ENCODE data around the gene PTK7.

PTK7 gene

DNA sequence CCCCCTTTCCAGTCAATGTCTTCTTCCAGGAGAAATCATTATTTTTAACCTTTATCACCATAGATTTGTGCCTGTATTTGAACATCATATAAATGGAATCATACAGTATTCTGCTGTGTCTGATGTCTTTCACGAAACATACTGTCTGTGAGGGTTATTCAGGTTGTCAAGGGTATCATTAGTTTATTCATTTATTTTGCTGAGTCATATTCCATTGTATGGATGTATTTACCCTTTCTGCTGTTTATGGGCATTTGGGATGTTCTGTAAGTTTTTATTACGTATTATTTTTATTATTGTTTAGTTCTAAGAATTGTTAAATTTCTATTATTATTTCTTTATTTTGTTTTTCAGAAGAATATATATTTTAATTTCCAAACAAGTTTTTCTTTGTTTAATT, 131.2 kb downstream of the PTK7 start:
- Histone ChIP-seq H3K9ac (ENCODE audit: low read length) (no peak overlapping the region), H3K27me3 (ENCODE audit: low read depth, low read length) (no peaks in the 10 kb centered on the region), H3K79me2 (ENCODE audit: low read length) (no peaks in the 10 kb centered on the region), H3K9me3 (ENCODE audit: insufficient read depth, low read length) (no peaks in the 10 kb centered on the region), H3K4me3 (ENCODE audit: low read length) (no peak overlapping the region), H4K20me1 (ENCODE audit: insufficient read depth, low read length) (no peaks in the 10 kb centered on the region), H3K4me2 (ENCODE audit: low read length) (no peak overlapping the region), H2AFZ (ENCODE audit: low read depth, low read length) (no peak overlapping the region), H3K27ac (ENCODE audit: low read length) (no peak overlapping the region), H3K36me3 (replicated peaks; ENCODE audit: low read depth, low read length) (peaks cover 2% of the 10 kb centered on the region), H3K4me1 (ENCODE audit: low read length) (no peaks in the 10 kb centered on the region)
- TF ChIP-seq, protein P1, sequence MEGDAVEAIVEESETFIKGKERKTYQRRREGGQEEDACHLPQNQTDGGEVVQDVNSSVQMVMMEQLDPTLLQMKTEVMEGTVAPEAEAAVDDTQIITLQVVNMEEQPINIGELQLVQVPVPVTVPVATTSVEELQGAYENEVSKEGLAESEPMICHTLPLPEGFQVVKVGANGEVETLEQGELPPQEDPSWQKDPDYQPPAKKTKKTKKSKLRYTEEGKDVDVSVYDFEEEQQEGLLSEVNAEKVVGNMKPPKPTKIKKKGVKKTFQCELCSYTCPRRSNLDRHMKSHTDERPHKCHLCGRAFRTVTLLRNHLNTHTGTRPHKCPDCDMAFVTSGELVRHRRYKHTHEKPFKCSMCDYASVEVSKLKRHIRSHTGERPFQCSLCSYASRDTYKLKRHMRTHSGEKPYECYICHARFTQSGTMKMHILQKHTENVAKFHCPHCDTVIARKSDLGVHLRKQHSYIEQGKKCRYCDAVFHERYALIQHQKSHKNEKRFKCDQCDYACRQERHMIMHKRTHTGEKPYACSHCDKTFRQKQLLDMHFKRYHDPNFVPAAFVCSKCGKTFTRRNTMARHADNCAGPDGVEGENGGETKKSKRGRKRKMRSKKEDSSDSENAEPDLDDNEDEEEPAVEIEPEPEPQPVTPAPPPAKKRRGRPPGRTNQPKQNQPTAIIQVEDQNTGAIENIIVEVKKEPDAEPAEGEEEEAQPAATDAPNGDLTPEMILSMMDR (IDR thresholded peaks at IDR 0.05; ENCODE audit: low read depth, low read length): no peak
- TF ChIP-seq EZH2phosphoT487 (IDR thresholded peaks at IDR 0.05; ENCODE audit: low read depth): no peak
